Nephron (organoid): ENCODE data around the gene JAML.

ENCODE experiments used
- H3K27ac Mint-ChIP-seq, 3 experiments: 2 replicates each; pipeline ENCODE4 v1.8.0; 2020; ENCODE audit warnings: mixed read lengths in 3 of 3, mild to moderate bottlenecking in 2 of 3, moderate library complexity in 1 of 3
- H3K27me3 Mint-ChIP-seq: 2 replicates; pipeline ENCODE4 v1.8.0; 2021; ENCODE audit warnings: low read depth, mild to moderate bottlenecking, moderate library complexity, mixed read lengths
- H3K36me3 Mint-ChIP-seq: 2 replicates; pipeline ENCODE4 v1.8.0; 2020; ENCODE audit warnings: low read depth, mixed read lengths
- H3K4me1 Mint-ChIP-seq: 2 replicates; pipeline ENCODE4 v1.8.0; 2020; ENCODE audit warnings: mixed read lengths
- H3K4me3 Mint-ChIP-seq, 3 experiments: 2 replicates each; pipeline ENCODE4 v1.8.0; 2020; ENCODE audit warnings: mild to moderate bottlenecking in 3 of 3, mixed read lengths in 3 of 3, moderate library complexity in 2 of 3
- H3K9me3 Mint-ChIP-seq: 2 replicates; pipeline ENCODE4 v1.8.0; 2020; ENCODE audit warnings: mixed read lengths
- TF ChIP-seq, protein P1 (sequence below), 3 experiments: fragments of 200-600 bp; sonication (generic); IDR thresholded peaks; one replicate each; pipeline ENCODE4 v1.5.0; 2021; ENCODE audit warnings: antibody characterized with exemption in 3 of 3; ENCODE audit not compliant: unreplicated experiment in 3 of 3

JAML gene

DNA sequence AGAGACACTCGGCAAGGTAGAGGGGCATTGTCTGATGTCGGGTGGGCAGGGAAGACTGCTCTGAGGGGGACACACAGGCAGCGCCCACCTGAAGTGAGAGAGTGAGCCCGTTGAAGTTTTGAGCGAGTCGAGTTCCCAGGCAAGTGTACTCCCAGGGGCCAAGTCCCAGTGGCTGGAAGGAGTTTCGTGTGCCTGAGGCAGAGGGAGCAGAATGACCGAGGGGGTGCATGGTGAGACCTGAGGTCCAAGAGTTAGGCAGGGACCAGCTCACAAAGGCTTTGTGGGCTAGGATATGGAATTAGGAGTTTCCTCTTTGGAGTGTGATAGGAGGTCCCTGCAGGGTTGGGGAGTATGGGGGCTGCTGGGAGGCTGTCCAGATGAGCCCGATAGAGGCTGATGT lies 54.6 kb downstream of the JAML start:
- H3K4me3 Mint-ChIP-seq = no peak overlapping the region
- peaks cover 60% of the 10 kb centered on the region for H3K27me3 Mint-ChIP-seq
- no peak overlapping the region for H3K27ac Mint-ChIP-seq
- H3K9me3 Mint-ChIP-seq = no peaks in the 10 kb centered on the region
- H3K4me1 Mint-ChIP-seq = peaks cover 35% of the 10 kb centered on the region
- TF ChIP-seq, protein P1, sequence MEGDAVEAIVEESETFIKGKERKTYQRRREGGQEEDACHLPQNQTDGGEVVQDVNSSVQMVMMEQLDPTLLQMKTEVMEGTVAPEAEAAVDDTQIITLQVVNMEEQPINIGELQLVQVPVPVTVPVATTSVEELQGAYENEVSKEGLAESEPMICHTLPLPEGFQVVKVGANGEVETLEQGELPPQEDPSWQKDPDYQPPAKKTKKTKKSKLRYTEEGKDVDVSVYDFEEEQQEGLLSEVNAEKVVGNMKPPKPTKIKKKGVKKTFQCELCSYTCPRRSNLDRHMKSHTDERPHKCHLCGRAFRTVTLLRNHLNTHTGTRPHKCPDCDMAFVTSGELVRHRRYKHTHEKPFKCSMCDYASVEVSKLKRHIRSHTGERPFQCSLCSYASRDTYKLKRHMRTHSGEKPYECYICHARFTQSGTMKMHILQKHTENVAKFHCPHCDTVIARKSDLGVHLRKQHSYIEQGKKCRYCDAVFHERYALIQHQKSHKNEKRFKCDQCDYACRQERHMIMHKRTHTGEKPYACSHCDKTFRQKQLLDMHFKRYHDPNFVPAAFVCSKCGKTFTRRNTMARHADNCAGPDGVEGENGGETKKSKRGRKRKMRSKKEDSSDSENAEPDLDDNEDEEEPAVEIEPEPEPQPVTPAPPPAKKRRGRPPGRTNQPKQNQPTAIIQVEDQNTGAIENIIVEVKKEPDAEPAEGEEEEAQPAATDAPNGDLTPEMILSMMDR (IDR thresholded peaks at IDR 0.05; ENCODE audit: unreplicated experiment in 3 of 3) = no peak
- H3K36me3 Mint-ChIP-seq = peaks cover 3% of the 10 kb centered on the region

DNA sequence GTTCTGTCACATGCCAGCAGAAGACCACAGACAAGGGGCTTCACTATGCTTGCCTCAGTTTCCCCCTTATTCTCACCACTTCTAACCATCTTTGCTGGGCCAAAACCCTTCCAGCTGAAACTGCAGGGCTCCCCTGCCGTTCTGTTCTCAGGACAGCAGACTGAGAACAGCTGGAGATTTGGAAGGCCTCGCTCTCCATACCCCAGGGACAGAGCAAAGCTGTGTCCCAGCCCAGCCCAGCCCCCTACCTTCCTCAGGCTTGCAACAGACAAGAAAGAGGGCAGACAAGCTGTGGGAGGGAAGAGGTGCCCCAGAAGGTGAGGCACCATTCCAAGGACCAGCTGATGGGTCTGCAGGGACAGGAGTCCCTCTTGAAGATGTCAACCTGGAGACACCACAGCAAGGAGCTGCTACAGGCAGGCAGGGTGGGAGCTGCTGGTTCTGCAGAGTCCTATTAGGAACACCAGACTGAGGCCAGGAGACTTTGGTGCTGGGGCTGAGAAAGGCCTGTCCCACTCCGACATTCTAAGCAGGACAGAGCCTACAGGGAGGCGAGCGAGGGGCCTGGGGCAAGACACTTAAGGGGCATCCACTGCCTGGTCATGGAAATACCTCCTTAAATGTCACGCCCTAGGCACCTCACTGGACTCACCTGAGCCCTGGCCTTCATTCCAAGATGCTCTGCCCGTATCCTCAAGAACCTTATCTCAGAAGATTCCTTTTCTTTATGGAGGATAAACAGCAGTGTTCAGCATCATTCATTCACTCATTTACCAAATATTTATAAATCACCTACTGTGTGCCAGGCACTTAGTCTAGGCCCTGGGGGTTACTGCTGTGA lies 55.3 kb downstream of the JAML start:
- Mint-ChIP-seq H3K4me1 (peaks cover 28% of the 10 kb centered on the region), H3K36me3 (peaks cover 3% of the 10 kb centered on the region), H3K4me3 (no peak overlapping the region), H3K27ac (no peak overlapping the region), H3K9me3 (no peaks in the 10 kb centered on the region), H3K27me3 (peaks cover 62% of the 10 kb centered on the region)
- TF ChIP-seq, protein P1 (IDR thresholded peaks at IDR 0.05; ENCODE audit: unreplicated experiment in 3 of 3) = no peak

DNA sequence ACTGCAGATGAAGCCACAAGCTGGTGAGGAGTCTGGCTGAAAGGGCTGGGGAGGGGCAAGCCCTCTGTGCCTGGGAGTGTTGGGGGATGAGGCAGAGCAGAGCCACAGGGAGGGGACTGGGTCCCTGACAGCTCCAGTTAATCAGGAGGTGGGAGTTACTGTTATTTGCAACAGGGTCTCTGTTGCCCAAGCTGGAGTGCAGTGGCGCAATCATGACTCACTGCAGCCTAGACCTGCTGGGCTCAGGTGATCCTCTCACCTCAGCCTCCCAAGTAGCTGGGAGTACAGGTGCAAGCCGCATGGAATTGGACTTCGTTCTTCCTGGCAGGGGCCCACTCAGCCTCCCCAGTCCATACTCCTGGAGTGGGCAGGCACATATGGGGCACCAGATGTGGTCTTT lies 56.1 kb downstream of the JAML start:
- Mint-ChIP-seq H3K4me1 (peaks cover 25% of the 10 kb centered on the region), H3K27me3 (peaks cover 61% of the 10 kb centered on the region), H3K27ac (no peak overlapping the region), H3K36me3 (peaks cover 3% of the 10 kb centered on the region), H3K9me3 (no peaks in the 10 kb centered on the region), H3K4me3 (no peak overlapping the region)
- TF ChIP-seq, protein P1 (IDR thresholded peaks at IDR 0.05; ENCODE audit: unreplicated experiment in 3 of 3) = no peak

DNA sequence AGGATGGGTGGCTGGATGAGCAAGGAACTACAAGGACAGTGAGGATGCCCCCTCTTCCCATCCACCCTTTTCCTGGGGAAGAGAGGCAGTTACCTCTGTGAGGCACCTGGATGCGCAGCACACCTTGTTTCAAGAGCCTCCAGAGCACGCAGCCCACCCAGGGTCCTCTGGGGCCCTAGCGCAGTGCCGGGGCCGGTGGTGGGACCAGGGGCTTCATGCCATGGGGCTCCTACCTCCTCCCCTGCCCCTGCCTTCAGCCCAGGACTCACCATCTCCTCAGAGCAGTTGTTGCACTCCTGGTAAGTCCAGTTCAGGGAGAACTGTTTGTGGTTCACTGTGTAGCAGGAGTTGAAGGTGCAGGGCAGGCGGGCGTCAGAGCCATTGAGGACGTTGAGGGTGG lies 56.5 kb downstream of the JAML start:
- TF ChIP-seq, protein P1 (IDR thresholded peaks at IDR 0.05; ENCODE audit: unreplicated experiment in 3 of 3) = no peak
- Mint-ChIP-seq H3K4me3 (no peak overlapping the region), H3K4me1 (peaks cover 25% of the 10 kb centered on the region), H3K9me3 (no peaks in the 10 kb centered on the region), H3K36me3 (peaks cover 3% of the 10 kb centered on the region), H3K27ac (no peak overlapping the region), H3K27me3 (peaks cover 58% of the 10 kb centered on the region)

DNA sequence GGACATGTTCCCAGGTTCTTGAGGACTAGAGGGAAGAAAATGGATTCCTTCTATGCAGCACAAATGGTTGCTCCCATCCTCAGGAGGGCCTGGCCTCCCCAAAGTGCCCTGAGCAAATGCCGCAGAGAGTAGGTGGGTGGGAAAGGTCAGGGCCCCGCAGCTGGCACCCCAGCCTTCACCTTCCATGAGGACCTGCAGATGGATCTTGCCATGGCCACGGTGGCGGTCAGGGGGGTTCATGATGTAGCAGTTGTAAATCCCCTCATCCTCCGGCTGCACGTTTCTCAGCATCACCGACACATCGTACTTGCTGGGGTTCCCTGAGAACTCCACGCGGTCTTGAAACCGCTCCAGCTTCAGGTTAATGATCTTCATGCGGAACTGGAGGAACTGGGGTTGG lies 56.9 kb downstream of the JAML start:
- Mint-ChIP-seq H3K9me3 (no peaks in the 10 kb centered on the region), H3K27me3 (peaks cover 58% of the 10 kb centered on the region), H3K27ac (no peak overlapping the region), H3K36me3 (peaks cover 3% of the 10 kb centered on the region), H3K4me3 (no peak overlapping the region), H3K4me1 (peaks cover 25% of the 10 kb centered on the region)
- TF ChIP-seq, protein P1 (IDR thresholded peaks at IDR 0.05; ENCODE audit: unreplicated experiment in 3 of 3) = no peak

DNA sequence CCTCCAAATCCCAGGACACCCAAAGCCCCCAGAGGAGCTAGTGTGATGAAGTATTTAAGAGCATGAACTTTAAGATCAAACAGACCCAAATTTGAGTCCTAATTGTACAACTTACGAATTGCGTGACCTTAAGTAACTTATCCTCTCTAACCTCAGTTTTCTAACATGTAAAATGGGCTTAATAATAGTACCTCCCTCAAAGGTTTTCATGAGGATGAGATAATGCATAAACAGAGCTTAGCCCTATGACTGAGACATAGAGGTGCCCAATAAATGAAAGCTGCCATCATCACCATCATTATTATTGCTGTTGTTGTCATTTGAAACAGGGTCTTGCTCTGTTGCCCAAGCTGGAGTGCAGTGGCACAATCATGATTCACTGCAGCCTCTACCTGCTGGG lies 57.6 kb downstream of the JAML start:
- H3K36me3 Mint-ChIP-seq = peaks cover 3% of the 10 kb centered on the region
- TF ChIP-seq, protein P1 (IDR thresholded peaks at IDR 0.05; ENCODE audit: unreplicated experiment in 3 of 3) = no peak
- H3K27ac Mint-ChIP-seq = no peak overlapping the region

More for the DNA sequence above, 57.6 kb downstream of the JAML start:
- Mint-ChIP-seq H3K27me3 (peaks cover 61% of the 10 kb centered on the region), H3K4me1 (peaks cover 25% of the 10 kb centered on the region), H3K9me3 (no peaks in the 10 kb centered on the region), H3K4me3 (no peak overlapping the region)
